ENCODE results near the gene RECK.
"Not testable (repeated sequence)": the region's sequence is repeated elsewhere in the genome, so short reads cannot be mapped to it uniquely, and the experiment has no call there.

GRCh38 chr9:35993136-35993535 lies 43.6 kb upstream of the RECK start:
- not testable (repeated sequence) for TF ChIP-seq CTCF, POLR2A, POLR2AphosphoS5 (IDR thresholded peaks at IDR 0.05)

All from breast epithelium (tissue), 3 donors.